ENCODE data around the gene PRRC1.
"Not testable (repeated sequence)": the region's sequence is repeated elsewhere in the genome, so short reads cannot be mapped to it uniquely, and the experiment has no call there.

Gene PRRC1

DNA sequence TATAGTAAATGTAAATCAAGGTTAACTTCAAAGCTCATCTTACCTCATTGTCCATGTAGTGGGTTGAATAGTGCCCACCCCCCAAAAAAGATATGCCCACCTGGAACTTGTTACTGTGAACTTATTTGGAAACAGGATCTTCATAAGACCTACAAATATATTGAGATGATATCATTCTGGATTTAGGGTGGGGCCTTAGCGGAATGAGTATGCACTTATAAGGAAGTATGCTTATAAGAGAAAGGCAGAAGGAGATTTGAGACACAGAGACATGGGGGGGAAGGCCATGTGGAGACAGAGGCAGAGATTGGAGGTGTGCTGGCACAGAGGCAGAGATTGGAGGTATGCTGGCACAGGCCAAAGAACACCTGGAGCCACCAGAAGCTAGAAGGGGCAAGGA lies 2.6 kb upstream of the PRRC1 start:
- H3K9ac ChIP-seq (ENCODE audit: low read depth, low read length): no peak overlapping the region
- no peaks in the 10 kb centered on the region for H3K9me3 ChIP-seq (ENCODE audit: insufficient read depth, low read depth, low read length)
- H3K27me3 ChIP-seq (ENCODE audit: insufficient read depth, low read length): no peaks in the 10 kb centered on the region
- H3K4me1 ChIP-seq (ENCODE audit: insufficient read depth, low read length): peaks cover 7% of the 10 kb centered on the region; the same call in 1 of the 2 replicates
- H3K4me3 ChIP-seq (ENCODE audit: low read length): no peak overlapping the region
- H3K27ac ChIP-seq (ENCODE audit: low read depth, low read length): no peak overlapping the region
- WGBS: 95% methylated on average over 1 of the region's 1 CpG
- H3K36me3 ChIP-seq (ENCODE audit: insufficient read depth, low read length): peaks cover 8% of the 10 kb centered on the region

DNA sequence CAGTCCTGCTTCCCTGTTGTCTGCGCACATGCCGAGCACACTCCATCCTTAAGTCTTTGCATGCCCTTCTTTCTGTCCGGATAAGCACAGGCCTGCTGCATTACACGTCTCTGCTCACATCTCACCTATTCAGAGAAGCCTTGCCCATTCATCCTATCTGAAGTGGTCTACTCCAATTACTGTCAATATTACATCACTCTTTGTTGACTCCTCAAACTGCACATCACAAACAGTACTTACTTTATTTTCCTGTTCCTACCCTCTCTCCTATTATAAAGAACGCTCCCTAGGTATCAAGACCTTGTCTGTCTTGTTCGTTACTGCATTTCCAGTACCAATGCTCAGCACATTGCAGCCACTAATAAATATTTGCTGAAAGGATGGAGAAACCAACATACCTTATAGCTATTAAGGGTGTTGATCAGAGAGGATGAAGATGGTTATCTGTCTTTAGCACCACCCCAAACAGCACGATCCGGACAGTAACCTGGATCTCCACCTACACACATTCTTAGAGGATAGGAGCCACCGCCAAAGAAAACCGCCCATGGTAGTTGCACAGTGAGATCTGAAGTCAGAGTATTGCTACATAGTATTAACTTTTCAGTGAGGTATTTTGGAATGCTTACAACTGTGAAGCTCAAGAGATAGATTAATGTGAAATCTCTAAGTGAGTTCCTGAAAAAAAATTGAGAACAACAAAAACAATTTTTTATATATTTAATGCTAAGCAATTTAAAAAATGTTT lies 1.6 kb upstream of the PRRC1 start:
- H3K9ac ChIP-seq (ENCODE audit: low read depth, low read length): no peak overlapping the region
- 96% methylated on average over 10 of the region's 10 CpGs for WGBS
- H3K27ac ChIP-seq (ENCODE audit: low read depth, low read length): no peak overlapping the region
- peaks cover 19% of the 10 kb centered on the region for H3K36me3 ChIP-seq (ENCODE audit: insufficient read depth, low read length)
- H3K9me3 ChIP-seq (ENCODE audit: insufficient read depth, low read depth, low read length): peaks cover 9% of the 10 kb centered on the region
- H3K4me1 ChIP-seq (ENCODE audit: insufficient read depth, low read length): peaks cover 7% of the 10 kb centered on the region; the same call in 1 of the 2 replicates
- no peak overlapping the region for H3K4me3 ChIP-seq (ENCODE audit: low read length)
- no peaks in the 10 kb centered on the region for H3K27me3 ChIP-seq (ENCODE audit: insufficient read depth, low read length)

DNA sequence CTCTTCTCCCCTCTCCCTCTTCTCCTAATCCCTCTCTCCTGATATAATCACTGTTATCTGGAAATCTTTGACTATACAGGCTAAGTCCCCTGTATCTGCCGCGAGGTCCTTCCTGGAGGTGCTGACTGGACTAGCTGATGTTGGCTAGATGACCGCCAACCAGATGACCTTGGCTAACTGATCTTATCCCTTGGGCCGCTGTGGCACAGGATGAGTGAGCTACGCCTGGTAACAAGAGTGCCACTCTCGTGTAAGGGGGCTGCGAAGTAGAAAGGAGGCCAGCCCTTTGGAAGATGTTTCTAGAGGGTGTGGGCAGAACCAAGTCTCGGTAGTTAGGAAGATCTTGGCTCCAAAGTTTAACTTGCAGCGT lies 345 bp upstream of the PRRC1 start:
- Histone ChIP-seq H3K27me3 (ENCODE audit: insufficient read depth, low read length) (no peaks in the 10 kb centered on the region), H3K4me1 (ENCODE audit: insufficient read depth, low read length) (peaks cover 7% of the 10 kb centered on the region; the same call in 1 of the 2 replicates), H3K36me3 (ENCODE audit: insufficient read depth, low read length) (peaks cover 31% of the 10 kb centered on the region), H3K9me3 (ENCODE audit: insufficient read depth, low read depth, low read length) (peaks cover 18% of the 10 kb centered on the region), H3K4me3 (ENCODE audit: low read length) (peak overlapping the region; percentile 91), H3K9ac (ENCODE audit: low read depth, low read length) (peak overlapping the region; percentile 70), H3K27ac (ENCODE audit: low read depth, low read length) (no peak overlapping the region)
- WGBS: 32% methylated on average over 9 of the region's 9 CpGs

DNA sequence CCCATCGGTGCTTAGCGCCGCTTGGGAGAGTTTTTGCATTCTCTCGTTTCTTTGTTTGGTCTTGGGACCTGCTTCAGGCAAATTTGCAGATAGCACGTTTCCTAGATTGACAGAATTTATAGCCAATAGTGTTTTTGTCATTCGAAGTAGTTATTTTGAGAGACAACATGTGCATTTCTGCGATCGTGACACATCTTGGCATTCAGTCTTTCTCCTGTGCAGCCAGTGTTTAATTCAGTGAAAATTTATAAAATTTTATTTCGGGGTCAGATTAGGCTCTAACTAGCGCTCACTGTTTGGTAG lies 830 bp downstream of the PRRC1 start:
- H3K4me3 ChIP-seq (ENCODE audit: low read length): peak overlapping the region; percentile 91
- peaks cover 7% of the 10 kb centered on the region; the same call in 1 of the 2 replicates for H3K4me1 ChIP-seq (ENCODE audit: insufficient read depth, low read length)
- 11% methylated on average over 10 of the region's 10 CpGs for WGBS
- H3K27ac ChIP-seq (ENCODE audit: low read depth, low read length): peak overlapping the region; percentile 92
- peak overlapping the region; percentile 94 for H3K9ac ChIP-seq (ENCODE audit: low read depth, low read length)
- no peaks in the 10 kb centered on the region for H3K27me3 ChIP-seq (ENCODE audit: insufficient read depth, low read length)
- peaks cover 40% of the 10 kb centered on the region for H3K36me3 ChIP-seq (ENCODE audit: insufficient read depth, low read length)
- H3K9me3 ChIP-seq (ENCODE audit: insufficient read depth, low read depth, low read length): peaks cover 18% of the 10 kb centered on the region

DNA sequence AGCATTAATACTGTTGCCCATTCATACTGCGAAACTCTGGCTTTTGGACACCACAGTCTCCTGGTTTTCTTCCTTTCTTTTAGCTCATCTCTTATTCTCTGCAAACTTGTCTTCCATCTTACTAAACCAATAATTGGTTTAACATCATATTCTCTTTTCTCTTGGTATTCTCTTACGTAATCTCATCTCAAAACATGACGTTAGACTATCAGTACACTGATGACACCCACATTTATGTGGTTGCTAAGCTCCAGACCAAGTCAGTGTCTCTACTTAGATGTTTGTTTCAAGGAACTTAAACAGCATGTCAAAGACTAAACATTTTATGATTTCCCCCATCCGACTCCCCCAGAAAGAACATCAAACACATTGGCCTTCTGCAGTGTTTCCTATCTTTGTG lies 2.1 kb downstream of the PRRC1 start:
- 95% methylated on average over 4 of the region's 4 CpGs for WGBS
- Histone ChIP-seq H3K27me3 (ENCODE audit: insufficient read depth, low read length) (no peaks in the 10 kb centered on the region), H3K9ac (ENCODE audit: low read depth, low read length) (no peak overlapping the region), H3K4me1 (ENCODE audit: insufficient read depth, low read length) (peaks cover 7% of the 10 kb centered on the region; the same call in 1 of the 2 replicates), H3K9me3 (ENCODE audit: insufficient read depth, low read depth, low read length) (peaks cover 18% of the 10 kb centered on the region), H3K4me3 (ENCODE audit: low read length) (peak overlapping the region; percentile 91; the same call in 1 of the 2 replicates), H3K27ac (ENCODE audit: low read depth, low read length) (no peak overlapping the region), H3K36me3 (ENCODE audit: insufficient read depth, low read length) (peaks cover 53% of the 10 kb centered on the region)

DNA sequence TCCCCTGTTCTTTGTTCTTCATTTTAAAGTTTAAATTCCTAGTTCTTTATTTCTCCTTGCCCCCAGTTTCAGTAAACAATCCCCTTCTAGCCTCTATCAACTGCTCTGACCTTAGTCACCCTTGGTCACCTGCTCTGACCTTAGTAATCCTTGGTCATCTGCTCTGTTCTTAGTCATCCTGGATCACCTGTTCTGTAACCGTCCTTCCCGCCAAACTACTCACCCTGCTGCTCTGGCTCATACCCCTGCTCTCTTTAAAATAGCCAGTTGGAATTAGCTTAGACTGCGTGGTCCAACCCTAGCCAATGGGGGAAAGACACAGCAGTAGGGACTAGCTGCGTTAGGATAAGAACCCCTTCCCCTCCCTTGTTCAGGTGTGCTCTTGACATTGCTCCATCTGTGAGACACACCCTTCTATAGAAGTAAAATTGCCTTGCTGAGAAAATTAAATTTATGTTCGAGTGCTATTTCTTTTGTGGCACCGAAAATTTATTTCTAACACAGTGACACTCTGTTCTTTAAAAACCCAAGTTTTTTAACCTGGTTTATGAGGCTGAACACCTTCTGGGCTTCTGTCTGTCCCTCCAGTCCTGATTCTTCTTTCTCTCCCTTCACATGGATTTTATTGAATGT lies 3.8 kb downstream of the PRRC1 start:
- no peak overlapping the region for H3K27ac ChIP-seq (ENCODE audit: low read depth, low read length)
- no peaks in the 10 kb centered on the region for H3K27me3 ChIP-seq (ENCODE audit: insufficient read depth, low read length)
- H3K36me3 ChIP-seq (ENCODE audit: insufficient read depth, low read length): peaks cover 70% of the 10 kb centered on the region
- WGBS: 96% methylated on average over 6 of the region's 6 CpGs
- no peak overlapping the region for H3K9ac ChIP-seq (ENCODE audit: low read depth, low read length)
- no peak overlapping the region for H3K4me3 ChIP-seq (ENCODE audit: low read length)
- H3K9me3 ChIP-seq (ENCODE audit: insufficient read depth, low read depth, low read length): peaks cover 18% of the 10 kb centered on the region
- H3K4me1 ChIP-seq (ENCODE audit: insufficient read depth, low read length): peaks cover 7% of the 10 kb centered on the region; the same call in 1 of the 2 replicates

DNA sequence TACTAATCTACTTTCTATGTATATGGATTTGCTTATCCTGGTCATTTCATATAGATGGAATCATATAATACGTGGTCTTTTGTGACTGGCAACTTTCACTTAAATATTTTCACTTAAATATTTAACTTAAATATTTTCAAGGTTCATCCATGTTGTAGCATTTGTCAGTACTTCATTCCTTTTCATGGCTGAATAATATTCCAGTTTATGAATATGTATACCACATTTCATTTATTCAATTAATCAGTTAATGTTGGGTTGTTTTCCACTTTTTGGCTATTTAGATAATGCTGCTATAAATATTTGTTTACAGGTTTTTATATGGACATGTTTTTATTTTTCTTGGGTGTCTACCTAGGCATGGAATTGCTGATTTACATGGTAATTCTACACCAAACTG lies 7.7 kb downstream of the PRRC1 start:
- Histone ChIP-seq H3K36me3 (ENCODE audit: insufficient read depth, low read length) (peaks cover 95% of the 10 kb centered on the region), H3K9ac (ENCODE audit: low read depth, low read length) (no peak overlapping the region), H3K4me1 (ENCODE audit: insufficient read depth, low read length) (no peaks in the 10 kb centered on the region), H3K9me3 (ENCODE audit: insufficient read depth, low read depth, low read length) (peaks cover 16% of the 10 kb centered on the region), H3K4me3 (ENCODE audit: low read length) (no peak overlapping the region), H3K27ac (ENCODE audit: low read depth, low read length) (no peak overlapping the region), H3K27me3 (ENCODE audit: insufficient read depth, low read length) (no peaks in the 10 kb centered on the region)
- WGBS: no CpG with 5 or more reads among the region's 1 CpG

DNA sequence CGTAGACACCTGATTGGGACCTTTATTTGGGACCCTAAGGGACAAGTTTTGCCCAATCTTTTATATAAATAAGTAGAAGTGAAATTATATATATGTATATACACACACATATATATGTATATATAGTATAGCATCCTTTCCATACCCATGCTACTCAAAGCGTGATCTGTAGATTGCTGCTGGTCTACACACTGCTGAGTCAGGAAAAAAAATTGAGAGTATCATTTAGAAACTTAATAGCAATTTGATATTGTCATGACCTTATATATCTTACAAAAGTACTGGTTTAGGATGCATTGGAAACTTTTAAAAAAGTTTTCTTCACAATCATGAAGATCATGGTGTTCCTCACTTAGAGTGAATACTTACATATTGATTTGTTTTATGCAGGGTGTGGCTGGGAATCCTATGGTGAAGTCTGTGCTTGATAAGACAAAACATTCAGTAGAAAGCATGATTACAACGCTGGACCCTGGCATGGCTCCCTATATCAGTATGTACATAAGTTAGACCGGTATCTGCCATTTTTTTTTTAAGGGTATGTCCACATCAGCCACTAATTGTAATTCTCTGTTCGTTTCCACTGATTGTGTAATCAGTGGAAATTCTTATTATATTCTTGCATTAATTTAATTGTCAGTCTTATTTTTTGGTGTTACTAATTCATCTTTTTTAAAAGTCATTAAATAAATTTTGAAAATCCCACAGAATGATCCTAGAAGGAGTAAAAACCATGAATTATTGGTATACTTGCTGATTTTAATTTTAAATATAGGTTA lies 12.7 kb downstream of the PRRC1 start:
- Histone ChIP-seq H3K27me3 (ENCODE audit: insufficient read depth, low read length) (no peaks in the 10 kb centered on the region), H3K9me3 (ENCODE audit: insufficient read depth, low read depth, low read length) (no peaks in the 10 kb centered on the region), H3K4me3 (ENCODE audit: low read length) (no peak overlapping the region), H3K4me1 (ENCODE audit: insufficient read depth, low read length) (no peaks in the 10 kb centered on the region), H3K9ac (ENCODE audit: low read depth, low read length) (no peak overlapping the region), H3K36me3 (ENCODE audit: insufficient read depth, low read length) (peaks cover 98% of the 10 kb centered on the region), H3K27ac (ENCODE audit: low read depth, low read length) (no peak overlapping the region)
- WGBS: 98% methylated on average over 2 of the region's 5 CpGs

DNA sequence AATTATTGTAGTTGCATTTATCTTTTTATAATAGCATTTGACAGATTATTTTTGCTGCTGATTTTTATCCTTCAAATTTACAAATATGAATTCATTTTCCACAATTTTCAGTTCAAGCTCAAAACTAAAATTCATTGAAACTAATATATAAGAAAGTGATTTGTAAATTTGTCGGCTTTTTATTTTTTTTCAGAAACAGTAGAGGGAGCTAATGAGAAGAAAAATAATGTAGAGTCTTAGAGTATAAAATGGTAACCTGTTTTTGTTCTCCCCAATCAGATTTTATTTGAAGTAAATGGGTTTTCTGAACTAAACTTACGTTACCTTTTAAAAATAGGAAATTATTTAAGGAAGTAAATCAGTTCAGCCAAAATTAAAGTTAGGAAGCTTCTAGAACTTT lies 19.2 kb downstream of the PRRC1 start:
- H3K4me1 ChIP-seq (ENCODE audit: insufficient read depth, low read length): no peaks in the 10 kb centered on the region
- no peak overlapping the region for H3K4me3 ChIP-seq (ENCODE audit: low read length)
- peaks cover 94% of the 10 kb centered on the region for H3K36me3 ChIP-seq (ENCODE audit: insufficient read depth, low read length)
- WGBS: 100% methylated on average over 1 of the region's 2 CpGs
- H3K9me3 ChIP-seq (ENCODE audit: insufficient read depth, low read depth, low read length): peaks cover 21% of the 10 kb centered on the region
- no peaks in the 10 kb centered on the region for H3K27me3 ChIP-seq (ENCODE audit: insufficient read depth, low read length)
- H3K9ac ChIP-seq (ENCODE audit: low read depth, low read length): no peak overlapping the region
- H3K27ac ChIP-seq (ENCODE audit: low read depth, low read length): no peak overlapping the region

DNA sequence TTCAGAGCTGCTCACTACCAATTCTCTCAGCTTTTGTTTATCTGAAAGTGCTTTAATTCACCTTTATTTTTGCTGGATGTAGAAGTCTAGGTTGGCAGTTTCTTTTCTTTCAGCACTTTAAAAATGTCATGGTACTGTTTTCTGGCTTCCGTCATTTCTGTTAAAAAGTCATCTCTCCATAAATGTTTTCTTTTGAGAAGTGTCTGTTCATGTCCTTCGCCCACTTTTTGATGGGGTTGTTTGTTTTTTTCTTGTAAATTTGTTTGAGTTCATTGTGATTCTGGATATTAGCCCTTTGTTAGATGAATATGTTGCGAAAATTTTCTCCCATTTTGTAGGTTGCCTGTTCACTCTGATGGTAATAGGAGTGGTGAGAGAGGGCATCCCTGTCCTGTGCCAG lies 23.1 kb downstream of the PRRC1 start:
- peaks cover 63% of the 10 kb centered on the region for H3K36me3 ChIP-seq (ENCODE audit: insufficient read depth, low read length)
- not testable (repeated sequence) for H3K27me3 ChIP-seq (ENCODE audit: insufficient read depth, low read length); H3K4me3 ChIP-seq (ENCODE audit: low read length); H3K27ac ChIP-seq (ENCODE audit: low read depth, low read length); H3K4me1 ChIP-seq (ENCODE audit: insufficient read depth, low read length); H3K9ac ChIP-seq (ENCODE audit: low read depth, low read length)
- H3K9me3 ChIP-seq (ENCODE audit: insufficient read depth, low read depth, low read length): peaks cover 24% of the 10 kb centered on the region
- WGBS: 94% methylated on average over 3 of the region's 3 CpGs

DNA sequence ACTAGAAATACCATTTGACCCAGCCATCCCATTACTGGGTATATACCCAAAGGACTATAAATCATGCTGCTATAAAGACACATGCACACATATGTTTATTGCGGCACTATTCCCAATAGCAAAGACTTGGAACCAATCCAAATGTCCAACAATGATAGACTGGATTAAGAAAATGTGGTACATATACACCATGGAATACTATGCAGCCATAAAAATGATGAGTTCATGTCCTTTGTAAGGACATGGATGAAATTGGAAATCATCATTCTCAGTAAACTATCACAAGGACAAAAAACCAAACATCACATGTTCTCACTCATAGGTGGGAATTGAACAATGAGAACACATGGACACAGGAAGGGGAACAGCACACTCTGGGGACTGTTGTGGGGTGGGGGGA lies 27.8 kb downstream of the PRRC1 start:
- H3K27me3 ChIP-seq (ENCODE audit: insufficient read depth, low read length); H3K27ac ChIP-seq (ENCODE audit: low read depth, low read length); H3K9me3 ChIP-seq (ENCODE audit: insufficient read depth, low read depth, low read length); H3K4me3 ChIP-seq (ENCODE audit: low read length); H3K9ac ChIP-seq (ENCODE audit: low read depth, low read length); H3K4me1 ChIP-seq (ENCODE audit: insufficient read depth, low read length): not testable (repeated sequence)
- no CpG with 5 or more reads among the region's 1 CpG for WGBS
- H3K36me3 ChIP-seq (ENCODE audit: insufficient read depth, low read length): peaks cover 62% of the 10 kb centered on the region

Data from HUES64 (cell line).